HTERT RPE-1 (cell line): ENCODE data around the gene MAST4.

Source experiments
- in situ Hi-C: fragments of 300-500 bp; cut with MboI; formaldehyde crosslinking; loops from 4 replicates; pipeline ENCODE4 v1.14.3; 2020; ENCODE audit warnings: low sequenced_read_pairs

MAST4 gene

GRCh38 chr5:66830636-66831035 is 234.4 kb downstream of the MAST4 start:
- in situ Hi-C loops, result no loop called here

- in situ Hi-C loops, result no loop called here
Measured at GRCh38 chr5:66839636-66840185, 243.5 kb downstream of the MAST4 start.

GRCh38 chr5:66840511-66841013 is 244.4 kb downstream of the MAST4 start:
- in situ Hi-C loops, result no loop called here

GRCh38 chr5:66841264-66841663 is 245.1 kb downstream of the MAST4 start:
- in situ Hi-C loops, result no loop called here

GRCh38 chr5:66842540-66842939 is 246.3 kb downstream of the MAST4 start:
- in situ Hi-C loops, result no loop called here

- in situ Hi-C loops, result no loop called here
Measured at GRCh38 chr5:66843065-66843464, 246.9 kb downstream of the MAST4 start.

GRCh38 chr5:66848749-66849641 is 252.8 kb downstream of the MAST4 start:
- in situ Hi-C loops, result no loop called here

- in situ Hi-C loops, result no loop called here
Measured at GRCh38 chr5:66849803-66850202, 253.6 kb downstream of the MAST4 start.

- in situ Hi-C loops, result no loop called here
Measured at GRCh38 chr5:66850354-66851075, 254.3 kb downstream of the MAST4 start.

- in situ Hi-C loops, result no loop called here
Measured at GRCh38 chr5:66851306-66851705, 255.1 kb downstream of the MAST4 start.

GRCh38 chr5:66854416-66854815 is 258.2 kb downstream of the MAST4 start:
- in situ Hi-C loops, result no loop called here

GRCh38 chr5:66856041-66856805 is 260.0 kb downstream of the MAST4 start:
- in situ Hi-C loops, result no loop called here

- in situ Hi-C loops, result no loop called here
Measured at GRCh38 chr5:66859526-66859925, 263.3 kb downstream of the MAST4 start.

- in situ Hi-C loops, result no loop called here
Measured at GRCh38 chr5:66860199-66860975, 264.2 kb downstream of the MAST4 start.

GRCh38 chr5:66861402-66861801 is 265.2 kb downstream of the MAST4 start:
- in situ Hi-C loops, result no loop called here

GRCh38 chr5:66862020-66862419 is 265.8 kb downstream of the MAST4 start:
- in situ Hi-C loops, result no loop called here

GRCh38 chr5:66863243-66864170 is 267.3 kb downstream of the MAST4 start:
- in situ Hi-C loops, result no loop called here

- in situ Hi-C loops, result no loop called here
Measured at GRCh38 chr5:66864240-66864884, 268.2 kb downstream of the MAST4 start.
